Panc1 (cell line): Measurements from ENCODE around the gene CADM1. TPM values are rescaled to one million over a fixed set of nuclear protein-coding genes. Genes with fewer than 3 reads are reported as not detected.

Source experiments
- ATAC-seq: fragments of 200-7000 bp; cut with Tn5 transposase; 2 replicates; pipeline ENCODE4 v1.9.1; 2020; ENCODE audit warnings: mild to moderate bottlenecking, moderate library complexity
- BruUV-seq: library from RNA; stranded (reverse); fragments of 400-500 nt; replicated peaks from 2 replicates; lab custom pipeline; 2021; lab: Mats Ljungman, UMichigan
- CTCF ChIA-PET: fragments of 300-600 bp; sonication (Branson Sonifier 250); formaldehyde crosslinking; loops from one replicate; lab custom pipeline; 2022; ENCODE audit warnings: antibody characterized with exemption; lab: Charles Lee
- POLR2A ChIA-PET: fragments of 300-600 bp; sonication (Branson Sonifier 250); formaldehyde crosslinking; loops from one replicate; lab custom pipeline; 2022; ENCODE audit warnings: antibody characterized with exemption; lab: Charles Lee
- DNase-seq: peaks from one replicate; pipeline ENCODE4 v3.0.0-alpha.2; 2010; ENCODE audit warnings: low read depth, low spot score
- H3K27ac ChIP-seq: 2 replicates; pipeline ENCODE4 v1.5.1; 2011; ENCODE audit warnings: mild to moderate bottlenecking, low read length, inconsistent platforms
- H3K27me3 ChIP-seq: fragments of 200-500 bp; sonication (Bioruptor generic); 2 replicates; pipeline ENCODE4 v1.6.0; 2014; ENCODE audit warnings: low read length, inconsistent platforms; ENCODE audit not compliant: control insufficient read depth, insufficient read depth
- H3K36me3 ChIP-seq: fragments of 200-500 bp; sonication (Bioruptor generic); 2 replicates; pipeline ENCODE4 v1.5.1; 2014; ENCODE audit warnings: inconsistent platforms, mild to moderate bottlenecking, low read length, moderate library complexity; ENCODE audit not compliant: control insufficient read depth, insufficient read depth
- H3K4me1 ChIP-seq: 2 replicates; pipeline ENCODE4 v1.5.1; 2011; ENCODE audit warnings: inconsistent platforms, mild to moderate bottlenecking, low read length, moderate library complexity; ENCODE audit not compliant: control insufficient read depth, insufficient read depth
- H3K4me3 ChIP-seq, 2 experiments: 2 replicates each; pipeline ENCODE4 v1.5.1; 2011 to 2012; ENCODE audit warnings: low read depth in 2 of 2, low read length in 2 of 2, mild to moderate bottlenecking in 2 of 2, inconsistent platforms in 1 of 2, moderate library complexity in 1 of 2
- H3K9me3 ChIP-seq: fragments of 200-500 bp; sonication (Bioruptor generic); 2 replicates; pipeline ENCODE4 v1.5.1; 2014; ENCODE audit warnings: low read depth, mild to moderate bottlenecking, inconsistent platforms, low read length, moderate library complexity; ENCODE audit not compliant: control insufficient read depth, insufficient read depth
- POLR2AphosphoS5 ChIP-seq: IDR thresholded peaks from 2 replicates; pipeline ENCODE4 v1.6.1; 2012; ENCODE audit warnings: mild to moderate bottlenecking, low read depth, low read length, moderate library complexity
- SIN3A ChIP-seq: IDR thresholded peaks from 2 replicates; pipeline ENCODE4 v1.6.1; 2012; ENCODE audit warnings: low read depth, mild to moderate bottlenecking, low read length, moderate library complexity, borderline replicate concordance; ENCODE audit not compliant: insufficient read depth
- TCF7L2 ChIP-seq: IDR thresholded peaks from 2 replicates; pipeline ENCODE4 v1.6.1; 2011; ENCODE audit warnings: mild to moderate bottlenecking, low read depth, low read length, inconsistent platforms
- in situ Hi-C: cut with HindIII; loops from 2 replicates; pipeline ENCODE4 v1.10.0; 2016; ENCODE audit warnings: low sequenced_read_pairs, low pct_unique_long_range_greater_than_20kb
- intact Hi-C: fragments of 100-400 bp; cut with micrococcal nuclease; formaldehyde crosslinking; loops from one replicate; pipeline ENCODE4 v1.10.0; 2022; ENCODE audit not compliant: unreplicated experiment
- total RNA-seq: library from RNA; stranded (reverse); gene quantifications from one replicate; pipeline ENCODE4 v1.2.1, GENCODE V29; 2021; ENCODE audit not compliant: unreplicated experiment
- TF ChIP-seq, protein P1 (sequence below): fragments of 450-650 bp; IDR thresholded peaks from 2 replicates; pipeline ENCODE4 v1.5.1; 2017; ENCODE audit warnings: mild to moderate bottlenecking
- TF ChIP-seq, protein P2 (sequence below), 2 experiments: IDR thresholded peaks; 2 replicates each; pipeline ENCODE4 v1.6.1; 2011 to 2012; ENCODE audit warnings: low read depth in 2 of 2, control low read depth in 1 of 2, low read length in 1 of 2, mild to moderate bottlenecking in 1 of 2, moderate library complexity in 1 of 2; ENCODE audit not compliant: insufficient read depth in 1 of 2

The CADM1 gene
- total RNA-seq, 1 experiment from 2014 or later = 3.9 TPM

DNA sequence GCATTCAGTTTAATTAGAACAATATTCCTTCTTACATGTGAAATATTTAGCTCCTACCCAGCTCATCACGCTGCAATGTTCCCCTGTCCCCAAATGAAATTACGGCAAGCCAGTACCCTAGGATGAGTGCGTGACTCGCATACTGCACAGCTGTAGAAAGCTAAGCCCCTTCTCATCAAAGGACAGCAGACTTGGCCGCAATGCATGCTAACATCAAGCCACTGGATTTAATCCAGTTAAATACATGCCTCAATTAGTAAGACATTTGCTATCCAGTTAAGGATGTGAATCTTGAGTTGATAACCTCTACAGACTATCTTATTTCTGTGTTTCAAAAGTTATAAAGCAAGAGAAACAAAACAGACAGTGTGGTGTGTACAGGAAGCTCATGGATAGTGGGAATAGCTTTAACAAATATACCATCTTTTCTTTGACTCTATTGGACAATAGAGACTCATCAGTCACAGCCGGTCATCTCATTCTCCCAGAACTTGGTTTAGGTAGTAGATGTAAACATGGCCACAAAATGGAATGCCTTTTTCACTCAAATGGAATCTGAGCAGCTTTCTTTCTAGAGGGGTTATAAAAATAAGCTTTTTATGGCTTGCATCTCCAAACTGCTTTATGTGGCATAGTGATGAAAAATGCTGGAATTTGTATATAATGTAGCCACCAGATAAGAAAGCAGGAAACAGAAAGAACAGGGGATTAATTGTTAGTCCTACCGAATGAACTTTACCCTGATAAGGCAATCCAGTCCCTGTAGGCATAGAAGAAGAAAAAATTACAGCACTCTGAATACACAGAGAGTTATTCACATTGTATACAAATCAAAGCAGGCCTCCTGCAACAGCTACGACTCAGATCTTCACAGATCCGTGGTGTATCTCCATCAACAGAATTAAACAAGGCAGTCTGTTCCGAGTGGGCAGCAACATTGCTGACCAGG, 224.1 kb downstream of the CADM1 start:
- Histone ChIP-seq H3K36me3 (no peaks in the 10 kb centered on the region), H3K9me3 (no peaks in the 10 kb centered on the region), H3K4me1 (no peaks in the 10 kb centered on the region), H3K27ac (no peak overlapping the region), H3K4me3 (no peak overlapping the region), H3K27me3 (no peaks in the 10 kb centered on the region)
- POLR2A ChIA-PET = no interaction called here
- CTCF ChIA-PET = no interaction called here
- BruUV-seq = no TSS peak
- TF ChIP-seq, protein P1, sequence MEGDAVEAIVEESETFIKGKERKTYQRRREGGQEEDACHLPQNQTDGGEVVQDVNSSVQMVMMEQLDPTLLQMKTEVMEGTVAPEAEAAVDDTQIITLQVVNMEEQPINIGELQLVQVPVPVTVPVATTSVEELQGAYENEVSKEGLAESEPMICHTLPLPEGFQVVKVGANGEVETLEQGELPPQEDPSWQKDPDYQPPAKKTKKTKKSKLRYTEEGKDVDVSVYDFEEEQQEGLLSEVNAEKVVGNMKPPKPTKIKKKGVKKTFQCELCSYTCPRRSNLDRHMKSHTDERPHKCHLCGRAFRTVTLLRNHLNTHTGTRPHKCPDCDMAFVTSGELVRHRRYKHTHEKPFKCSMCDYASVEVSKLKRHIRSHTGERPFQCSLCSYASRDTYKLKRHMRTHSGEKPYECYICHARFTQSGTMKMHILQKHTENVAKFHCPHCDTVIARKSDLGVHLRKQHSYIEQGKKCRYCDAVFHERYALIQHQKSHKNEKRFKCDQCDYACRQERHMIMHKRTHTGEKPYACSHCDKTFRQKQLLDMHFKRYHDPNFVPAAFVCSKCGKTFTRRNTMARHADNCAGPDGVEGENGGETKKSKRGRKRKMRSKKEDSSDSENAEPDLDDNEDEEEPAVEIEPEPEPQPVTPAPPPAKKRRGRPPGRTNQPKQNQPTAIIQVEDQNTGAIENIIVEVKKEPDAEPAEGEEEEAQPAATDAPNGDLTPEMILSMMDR = no peak
- TF ChIP-seq, protein P2, sequence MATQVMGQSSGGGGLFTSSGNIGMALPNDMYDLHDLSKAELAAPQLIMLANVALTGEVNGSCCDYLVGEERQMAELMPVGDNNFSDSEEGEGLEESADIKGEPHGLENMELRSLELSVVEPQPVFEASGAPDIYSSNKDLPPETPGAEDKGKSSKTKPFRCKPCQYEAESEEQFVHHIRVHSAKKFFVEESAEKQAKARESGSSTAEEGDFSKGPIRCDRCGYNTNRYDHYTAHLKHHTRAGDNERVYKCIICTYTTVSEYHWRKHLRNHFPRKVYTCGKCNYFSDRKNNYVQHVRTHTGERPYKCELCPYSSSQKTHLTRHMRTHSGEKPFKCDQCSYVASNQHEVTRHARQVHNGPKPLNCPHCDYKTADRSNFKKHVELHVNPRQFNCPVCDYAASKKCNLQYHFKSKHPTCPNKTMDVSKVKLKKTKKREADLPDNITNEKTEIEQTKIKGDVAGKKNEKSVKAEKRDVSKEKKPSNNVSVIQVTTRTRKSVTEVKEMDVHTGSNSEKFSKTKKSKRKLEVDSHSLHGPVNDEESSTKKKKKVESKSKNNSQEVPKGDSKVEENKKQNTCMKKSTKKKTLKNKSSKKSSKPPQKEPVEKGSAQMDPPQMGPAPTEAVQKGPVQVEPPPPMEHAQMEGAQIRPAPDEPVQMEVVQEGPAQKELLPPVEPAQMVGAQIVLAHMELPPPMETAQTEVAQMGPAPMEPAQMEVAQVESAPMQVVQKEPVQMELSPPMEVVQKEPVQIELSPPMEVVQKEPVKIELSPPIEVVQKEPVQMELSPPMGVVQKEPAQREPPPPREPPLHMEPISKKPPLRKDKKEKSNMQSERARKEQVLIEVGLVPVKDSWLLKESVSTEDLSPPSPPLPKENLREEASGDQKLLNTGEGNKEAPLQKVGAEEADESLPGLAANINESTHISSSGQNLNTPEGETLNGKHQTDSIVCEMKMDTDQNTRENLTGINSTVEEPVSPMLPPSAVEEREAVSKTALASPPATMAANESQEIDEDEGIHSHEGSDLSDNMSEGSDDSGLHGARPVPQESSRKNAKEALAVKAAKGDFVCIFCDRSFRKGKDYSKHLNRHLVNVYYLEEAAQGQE (IDR thresholded peaks at IDR 0.05; ENCODE audit: insufficient read depth in 1 of 2, low read depth in 2 of 2, low read length in 1 of 2) = no peak
- TF ChIP-seq POLR2AphosphoS5 (no peak), TCF7L2 (no peak)
- intact Hi-C loops = no loop called here
- ATAC-seq = no peak
- in situ Hi-C loops = no loop called here
- DNase-seq = no peak

DNA sequence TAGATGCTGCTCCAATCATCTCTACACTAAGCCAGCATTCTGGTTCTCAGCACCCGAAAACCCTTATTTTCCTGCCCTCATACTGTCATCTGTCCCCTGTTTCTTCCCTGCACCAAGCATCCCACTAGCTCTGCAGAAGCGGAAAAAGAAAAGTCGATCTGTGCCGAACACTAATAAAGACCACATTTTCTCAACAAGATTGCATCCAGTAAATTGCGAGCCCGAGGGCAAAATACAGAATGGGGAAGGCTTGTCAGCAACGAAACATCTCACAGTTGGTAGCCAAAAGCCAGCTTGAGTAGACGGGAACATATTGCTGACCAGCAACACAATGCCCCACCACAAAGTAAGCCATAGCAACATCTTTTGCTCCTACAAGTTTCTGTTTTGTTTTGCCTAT, 227.4 kb downstream of the CADM1 start:
- DNase-seq = no peak

More for the DNA sequence above, 227.4 kb downstream of the CADM1 start:
- Histone ChIP-seq H3K9me3 (no peaks in the 10 kb centered on the region), H3K4me3 (no peak overlapping the region), H3K27ac (no peak overlapping the region), H3K27me3 (no peaks in the 10 kb centered on the region), H3K4me1 (no peaks in the 10 kb centered on the region), H3K36me3 (no peaks in the 10 kb centered on the region)
- BruUV-seq = no TSS peak
- ATAC-seq = no peak
- TF ChIP-seq, protein P2 (IDR thresholded peaks at IDR 0.05; ENCODE audit: insufficient read depth in 1 of 2, low read depth in 2 of 2, low read length in 1 of 2) = no peak
- no peak for TF ChIP-seq TCF7L2
- no peak for TF ChIP-seq POLR2AphosphoS5
- TF ChIP-seq, protein P1 = no peak
- TF ChIP-seq SIN3A = no peak
- ChIA-PET POLR2A (no interaction called here), CTCF (no interaction called here)
- in situ Hi-C loops (no loop called here), intact Hi-C loops (no loop called here)
